GM18520 (cell line): Measurements from ENCODE around the gene PLSCR2.
"Not testable (repeated sequence)": the region's sequence is repeated elsewhere in the genome, so short reads cannot be mapped to it uniquely, and the experiment has no call there.

Experiments
- ATAC-seq: cut with Tn5 transposase; IDR thresholded peaks from one replicate; pipeline ENCODE4 v1.9.1; 2021; ENCODE audit not compliant: unreplicated experiment

PLSCR2 gene

DNA sequence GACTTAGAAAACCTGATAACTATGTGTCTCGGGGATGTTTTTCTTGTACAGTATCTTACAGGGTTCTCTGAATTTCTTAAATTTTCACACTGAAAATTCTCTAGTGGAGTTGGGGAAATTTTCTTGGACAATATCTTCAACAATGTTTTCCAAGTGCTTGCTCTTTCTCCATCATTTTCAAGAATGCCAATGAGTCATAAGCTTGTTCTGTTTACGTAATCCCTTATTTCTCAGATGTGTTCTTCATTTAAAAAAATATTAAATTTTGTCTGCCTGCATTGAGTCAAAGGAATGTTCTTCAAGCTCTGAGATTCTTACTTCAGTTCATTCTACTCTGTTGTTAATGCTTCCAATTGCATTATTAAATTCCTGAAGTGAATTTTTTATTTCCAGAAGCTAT lies 21.9 kb upstream of the PLSCR2 start:
- ATAC-seq: no peak

DNA sequence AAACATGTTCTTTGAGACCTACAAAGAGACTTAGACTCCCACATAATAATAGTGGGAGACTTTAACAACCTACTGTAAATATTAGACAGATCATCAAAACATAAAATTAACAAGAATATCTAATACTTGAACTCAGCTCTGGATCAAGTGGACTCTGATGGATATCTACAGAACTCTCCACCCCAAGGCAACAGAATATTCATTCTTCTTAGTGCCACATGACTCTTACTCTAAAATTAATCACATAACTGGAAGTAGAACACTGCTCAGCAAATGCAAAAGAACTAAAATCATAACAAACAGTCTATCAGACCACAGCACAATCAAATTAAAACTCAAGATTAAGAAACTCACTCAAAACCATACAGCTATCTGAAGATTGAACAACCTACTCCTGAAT lies 15.9 kb upstream of the PLSCR2 start:
- no peak for ATAC-seq

GRCh38 chr3:146476094-146476740 lies 6.9 kb upstream of the PLSCR2 start:
- ATAC-seq: no peak

DNA sequence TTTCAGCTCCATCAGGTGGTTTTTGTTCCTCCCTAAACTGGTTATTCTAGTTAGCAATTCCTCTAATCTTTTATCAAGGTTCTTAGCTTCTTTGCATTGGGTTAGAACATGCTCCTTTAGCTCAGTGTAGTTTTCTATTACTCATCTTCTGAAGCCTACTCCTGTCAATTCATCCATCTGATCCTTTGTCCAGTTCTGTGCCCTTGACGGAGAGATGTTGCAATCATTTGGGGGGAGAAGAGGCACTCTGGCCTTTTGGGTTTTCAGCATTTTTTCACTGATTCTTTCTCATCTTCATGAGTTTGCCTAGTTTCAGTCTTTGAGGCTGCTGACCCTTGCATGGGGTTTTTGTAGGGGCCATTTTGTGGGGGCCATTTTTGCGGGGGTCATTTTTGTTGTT lies 5.6 kb upstream of the PLSCR2 start:
- not testable (repeated sequence) for ATAC-seq

GRCh38 chr3:146473726-146474125 lies 4.4 kb upstream of the PLSCR2 start:
- ATAC-seq: no peak

DNA sequence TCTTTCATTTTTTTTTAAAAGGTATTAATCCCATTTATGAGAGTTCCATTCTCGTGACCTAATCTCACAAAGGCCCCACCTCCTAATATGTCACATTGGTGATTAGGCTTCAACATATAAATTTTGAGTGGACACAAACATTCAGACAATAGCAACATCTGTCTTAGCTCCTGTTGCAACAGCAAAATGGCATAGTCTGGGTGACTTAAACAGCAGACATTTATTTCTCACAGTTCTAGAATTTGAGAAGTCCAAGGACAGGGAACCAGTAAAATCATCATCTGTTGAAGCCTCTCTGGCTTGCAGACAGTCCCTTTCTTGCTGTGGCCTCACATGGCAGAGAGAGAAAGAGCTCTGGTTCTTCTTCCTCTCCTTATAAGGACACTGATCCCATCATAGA lies 3.2 kb upstream of the PLSCR2 start:
- no peak for ATAC-seq

DNA sequence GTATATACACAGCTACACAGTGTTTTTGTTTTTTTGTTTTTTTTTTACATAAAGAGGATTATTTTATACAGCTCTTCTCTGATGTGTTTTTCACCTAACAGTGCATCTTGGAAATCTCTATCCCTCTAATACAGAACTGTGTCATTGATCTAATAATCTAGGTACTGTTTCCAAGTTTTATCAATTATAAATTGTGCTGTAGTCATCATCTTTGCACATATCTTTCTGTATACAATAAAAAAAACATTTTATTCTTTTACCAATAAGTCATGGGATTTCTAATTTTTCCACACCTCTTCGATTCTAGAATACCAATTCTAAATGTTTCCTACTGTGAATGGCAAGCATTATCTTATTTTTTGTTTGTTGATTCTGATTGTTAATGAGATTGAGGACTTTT lies 1.7 kb upstream of the PLSCR2 start:
- ATAC-seq: no peak

DNA sequence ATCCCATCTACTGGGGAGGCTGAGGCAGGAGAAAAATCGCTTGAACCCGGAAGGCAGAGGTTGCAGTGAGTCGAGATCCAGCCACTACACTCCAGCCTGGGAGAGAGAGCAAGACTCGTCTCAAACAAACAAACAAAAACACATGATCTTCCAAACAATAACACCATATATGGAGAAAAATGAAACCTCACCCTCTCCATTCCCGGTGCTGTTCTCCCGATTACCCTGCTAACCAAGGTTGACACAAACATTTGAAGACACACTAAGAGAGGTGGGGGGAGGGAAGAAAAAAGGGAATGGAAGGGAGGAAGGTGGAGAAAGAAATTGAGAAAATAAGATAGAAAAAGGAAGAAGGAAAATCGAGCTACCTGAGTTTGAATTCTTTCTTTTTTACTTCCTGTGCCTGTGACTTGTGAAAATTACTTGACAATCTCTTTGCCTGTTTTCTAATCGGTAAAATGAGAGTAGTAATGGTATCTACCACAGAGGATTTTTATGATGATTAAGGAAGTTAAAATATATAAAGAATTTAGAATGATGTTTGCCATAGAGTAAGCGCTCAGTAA lies 1.1 kb upstream of the PLSCR2 start:
- ATAC-seq: no peak

DNA sequence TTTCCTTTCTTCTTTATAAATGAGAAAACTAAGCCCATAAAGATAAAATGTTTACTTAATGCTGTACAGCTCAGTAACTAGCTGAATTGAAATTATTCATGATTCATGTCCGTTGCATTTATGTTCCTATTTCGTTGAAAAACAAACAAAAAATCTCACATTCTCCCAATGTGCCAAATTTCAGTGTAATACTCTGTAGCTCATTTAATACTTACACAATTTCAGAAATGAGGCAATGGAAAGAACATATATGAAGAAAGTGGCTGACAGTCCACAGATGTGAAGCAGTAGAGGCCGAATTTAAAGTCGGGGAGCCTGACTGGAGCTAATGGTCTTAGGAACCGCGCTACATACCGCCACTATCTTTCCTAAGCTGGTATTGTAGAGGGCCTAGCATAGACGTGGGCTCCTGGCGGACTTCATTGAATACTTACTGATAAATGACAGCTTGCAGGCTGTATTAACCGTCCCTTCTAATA lies 651 bp downstream of the PLSCR2 start:
- ATAC-seq: no peak

- no peak for ATAC-seq
These were observed 1.1 kb downstream of the PLSCR2 start for GRCh38 chr3:146468234-146468633.

DNA sequence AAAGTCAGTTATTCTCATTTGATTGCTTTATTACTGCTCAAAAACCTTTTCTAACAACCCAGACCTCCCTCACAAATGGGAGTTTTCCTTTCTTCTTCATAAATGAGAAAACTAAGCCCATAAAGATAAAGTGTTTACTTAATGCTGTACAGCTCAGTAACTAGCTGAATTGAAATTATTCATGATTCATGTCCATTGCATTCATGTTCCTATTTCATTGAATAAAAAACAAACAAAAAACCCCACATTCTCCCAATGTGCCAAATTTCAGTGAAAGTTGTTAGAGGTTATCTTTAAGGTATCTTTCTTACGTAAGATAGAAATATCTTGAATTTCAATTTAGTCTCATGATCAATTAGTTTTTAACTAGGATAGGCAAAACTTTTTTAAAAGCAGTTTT lies 2.8 kb downstream of the PLSCR2 start:
- no peak for ATAC-seq

GRCh38 chr3:146465693-146466465 lies 3.5 kb downstream of the PLSCR2 start:
- no peak for ATAC-seq

DNA sequence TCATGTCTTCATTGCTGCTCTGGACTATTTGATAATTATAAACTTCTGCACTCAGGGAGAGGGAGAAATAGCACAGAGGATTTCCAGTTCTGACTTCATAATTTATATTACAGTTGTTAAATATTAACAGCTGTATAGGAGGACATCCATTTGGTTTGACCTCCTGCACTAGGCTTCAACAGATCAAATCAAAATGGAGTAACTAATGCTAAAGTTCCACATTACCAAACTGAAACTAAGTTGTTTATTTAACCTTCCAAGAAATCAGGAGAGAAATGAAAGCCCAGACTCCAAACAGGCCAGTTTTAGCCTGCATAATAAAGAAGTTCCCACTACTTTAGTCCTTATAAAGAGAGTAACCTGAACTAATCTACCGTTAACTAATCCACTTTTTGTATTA lies 4.6 kb downstream of the PLSCR2 start:
- no peak for ATAC-seq

- no peak for ATAC-seq
These were observed 5.3 kb downstream of the PLSCR2 start for GRCh38 chr3:146464005-146464595.

DNA sequence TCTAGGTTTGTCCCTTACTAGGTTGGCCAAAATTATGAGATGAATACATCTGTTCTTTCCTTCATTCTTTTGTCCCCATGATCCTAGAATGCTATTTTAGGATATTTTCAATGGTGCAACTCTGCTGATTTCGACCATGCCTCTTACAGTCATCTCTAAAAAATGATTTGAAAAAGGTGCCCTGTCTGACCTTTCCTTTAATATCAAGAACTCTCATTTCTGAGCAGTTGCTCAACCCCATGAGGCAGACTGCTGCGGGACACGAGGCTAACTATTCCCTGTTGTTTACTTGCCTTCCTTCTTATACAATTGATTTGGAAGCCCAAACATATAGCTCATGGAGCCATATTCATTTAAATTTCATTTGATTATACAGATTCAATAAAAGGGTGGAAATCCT lies 14.6 kb downstream of the PLSCR2 start:
- ATAC-seq: no peak

DNA sequence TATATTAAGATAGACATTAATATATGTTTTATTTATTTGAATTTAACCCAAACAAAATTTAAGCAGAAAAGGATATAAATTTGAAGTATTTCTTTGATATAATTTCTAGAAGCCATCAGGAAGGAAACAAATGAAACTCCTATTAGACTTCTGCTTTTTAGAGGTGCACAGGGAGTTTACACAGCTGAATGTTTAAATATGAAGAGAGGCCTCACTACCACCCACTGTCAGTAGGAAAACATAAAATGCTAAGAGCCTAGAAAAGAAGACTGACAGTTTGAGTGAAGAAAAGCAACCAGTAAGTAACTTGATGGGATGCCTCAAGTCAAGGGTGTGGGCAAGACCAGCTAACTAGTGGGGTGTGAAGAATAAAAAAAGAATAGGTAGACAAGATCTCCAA lies 19.7 kb downstream of the PLSCR2 start:
- no peak for ATAC-seq

- ATAC-seq: no peak
These were observed 20.3 kb downstream of the PLSCR2 start for GRCh38 chr3:146449076-146449475.

- no peak for ATAC-seq
These were observed 23.3 kb downstream of the PLSCR2 start for GRCh38 chr3:146446026-146446425.

- not testable (repeated sequence) for ATAC-seq
These were observed 29.1 kb downstream of the PLSCR2 start for GRCh38 chr3:146440310-146440709.

DNA sequence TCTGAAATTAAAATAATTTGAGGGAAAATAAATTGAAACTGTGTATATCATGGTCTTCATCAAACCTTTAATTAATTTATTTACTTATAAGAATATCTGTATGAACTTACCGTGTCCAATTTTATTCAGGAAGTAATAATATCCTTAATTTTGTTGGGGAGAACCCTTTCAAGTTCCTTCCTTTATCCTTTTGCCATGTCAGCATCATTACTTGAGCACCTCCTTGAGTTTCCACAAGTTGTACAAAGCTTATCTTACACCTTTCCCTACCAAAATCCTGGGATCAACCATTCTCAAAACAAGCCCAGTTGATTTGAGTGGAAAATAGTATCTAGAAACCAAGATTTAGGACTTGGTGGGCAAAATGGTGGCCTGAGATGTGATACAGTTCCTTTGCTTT lies 37.3 kb downstream of the PLSCR2 start:
- no peak for ATAC-seq

DNA sequence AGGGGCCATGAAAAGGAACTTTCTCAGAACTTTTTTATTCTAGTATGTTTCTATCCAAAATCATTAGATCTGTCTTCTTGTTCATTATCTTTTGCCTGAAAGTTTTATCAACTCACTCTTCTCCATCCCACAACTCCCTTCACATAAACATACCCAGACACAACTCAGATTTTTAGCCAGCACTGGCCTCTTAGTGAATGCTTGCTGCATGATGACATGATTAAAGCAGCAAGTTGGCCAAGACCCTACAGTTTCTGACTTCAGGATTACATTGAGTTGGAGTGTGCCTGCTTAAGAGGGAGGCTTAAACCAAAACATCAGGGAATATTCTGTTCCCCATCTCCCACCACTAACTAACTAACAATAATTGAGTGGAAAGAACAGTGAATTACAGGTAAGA lies 38.1 kb downstream of the PLSCR2 start:
- ATAC-seq: no peak

DNA sequence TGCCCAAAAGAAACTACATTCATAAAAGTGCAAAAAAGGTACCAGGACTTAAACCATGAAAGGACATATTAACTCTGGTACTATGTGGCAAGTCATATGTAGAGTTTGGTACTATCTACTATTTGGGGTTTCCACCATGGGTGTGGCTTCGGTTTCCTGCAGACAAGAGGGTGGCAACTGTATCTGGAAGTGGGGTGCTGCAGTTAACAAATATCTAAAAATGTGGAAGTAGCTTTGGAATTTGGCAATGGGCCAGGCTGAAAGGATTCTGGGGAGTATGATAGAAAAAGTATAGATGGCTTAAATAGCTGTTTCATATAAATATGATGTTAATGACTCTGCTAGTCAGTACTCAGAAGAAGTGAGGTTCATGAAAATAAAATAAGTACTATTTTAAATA lies 44.0 kb downstream of the PLSCR2 start:
- ATAC-seq: no peak
